Measurements from ENCODE around the gene CENPO.

Gene CENPO

GRCh38 chr2:24853996-24854395 lies 60.8 kb downstream of the CENPO start:
- in situ Hi-C loops (cut with HindIII; ENCODE audit: low pct_ligation_motif_present, low sequenced_read_pairs): no loop called here
- no peak for DNase-seq
- Histone ChIP-seq H3K36me3 (replicated peaks) (no peaks in the 10 kb centered on the region), H3K4me3 (ENCODE audit: low read depth, low read length) (no peak overlapping the region), H3K27me3 (replicated peaks) (no peaks in the 10 kb centered on the region), H3K27ac (no peak overlapping the region)
- no peak for TF ChIP-seq CTCF (IDR thresholded peaks at IDR 0.05; ENCODE audit: low read depth, low read length, missing control alignments)

- no peak overlapping the region for H3K4me3 ChIP-seq (ENCODE audit: low read depth, low read length)
- H3K27me3 ChIP-seq (replicated peaks): no peaks in the 10 kb centered on the region
- no peak overlapping the region for H3K27ac ChIP-seq
- in situ Hi-C loops (cut with HindIII; ENCODE audit: low pct_ligation_motif_present, low sequenced_read_pairs): no loop called here
- no peak for DNase-seq
- no peaks in the 10 kb centered on the region for H3K36me3 ChIP-seq (replicated peaks)
- TF ChIP-seq CTCF (IDR thresholded peaks at IDR 0.05; ENCODE audit: low read depth, low read length, missing control alignments): no peak
Observed at GRCh38 chr2:24855022-24855622, 61.9 kb downstream of the CENPO start.

GRCh38 chr2:24855726-24856125 lies 62.5 kb downstream of the CENPO start:
- no peak overlapping the region for H3K4me3 ChIP-seq (ENCODE audit: low read depth, low read length)
- H3K27ac ChIP-seq: no peak overlapping the region
- no peak for TF ChIP-seq CTCF (IDR thresholded peaks at IDR 0.05; ENCODE audit: low read depth, low read length, missing control alignments)
- no peaks in the 10 kb centered on the region for H3K36me3 ChIP-seq (replicated peaks)
- peak; percentile 45 for DNase-seq
- in situ Hi-C loops (cut with HindIII; ENCODE audit: low pct_ligation_motif_present, low sequenced_read_pairs): no loop called here
- no peaks in the 10 kb centered on the region for H3K27me3 ChIP-seq (replicated peaks)

- no peaks in the 10 kb centered on the region for H3K36me3 ChIP-seq (replicated peaks)
Observed at GRCh38 chr2:24856791-24857211, 63.6 kb downstream of the CENPO start.

GRCh38 chr2:24857746-24858145 lies 64.5 kb downstream of the CENPO start:
- H3K27me3 ChIP-seq (replicated peaks): no peaks in the 10 kb centered on the region
- H3K4me3 ChIP-seq (ENCODE audit: low read depth, low read length): no peak overlapping the region
- in situ Hi-C loops (cut with HindIII; ENCODE audit: low pct_ligation_motif_present, low sequenced_read_pairs): no loop called here
- no peak for DNase-seq
- H3K36me3 ChIP-seq (replicated peaks): no peaks in the 10 kb centered on the region
- no peak for TF ChIP-seq CTCF (IDR thresholded peaks at IDR 0.05; ENCODE audit: low read depth, low read length, missing control alignments)
- H3K27ac ChIP-seq: no peak overlapping the region

More at GRCh38 chr2:24856791-24857211, 63.6 kb downstream of the CENPO start:
- Histone ChIP-seq H3K4me3 (ENCODE audit: low read depth, low read length) (no peak overlapping the region), H3K27me3 (replicated peaks) (no peaks in the 10 kb centered on the region), H3K27ac (no peak overlapping the region)
- in situ Hi-C loops (cut with HindIII; ENCODE audit: low pct_ligation_motif_present, low sequenced_read_pairs): no loop called here
- no peak for TF ChIP-seq CTCF (IDR thresholded peaks at IDR 0.05; ENCODE audit: low read depth, low read length, missing control alignments)
- no peak for DNase-seq

- no peak overlapping the region for H3K4me3 ChIP-seq (ENCODE audit: low read depth, low read length)
- no peak for DNase-seq
- no peak for TF ChIP-seq CTCF (IDR thresholded peaks at IDR 0.05; ENCODE audit: low read depth, low read length, missing control alignments)
- H3K27me3 ChIP-seq (replicated peaks): no peaks in the 10 kb centered on the region
- in situ Hi-C loops (cut with HindIII; ENCODE audit: low pct_ligation_motif_present, low sequenced_read_pairs): no loop called here
- no peaks in the 10 kb centered on the region for H3K36me3 ChIP-seq (replicated peaks)
- H3K27ac ChIP-seq: no peak overlapping the region
Observed at GRCh38 chr2:24858996-24859395, 65.8 kb downstream of the CENPO start.

Measured in brain microvascular endothelial cell (primary cell).